Mesendoderm (in vitro differentiated cells): ENCODE data around the gene APOL1.
"Not testable (repeated sequence)": the region's sequence is repeated elsewhere in the genome, so short reads cannot be mapped to it uniquely, and the experiment has no call there.

Source experiments
- DNase-seq: peaks from one replicate; pipeline ENCODE4 v3.0.0; 2013
- H2AK5ac ChIP-seq: 2 replicates; pipeline ENCODE4 v1.6.1; 2013; ENCODE audit warnings: low read length, inconsistent platforms
- H2BK120ac ChIP-seq: 2 replicates; pipeline ENCODE4 v1.6.1; 2013; ENCODE audit warnings: low read depth, mild to moderate bottlenecking, low read length, moderate library complexity, mixed read lengths
- H2BK15ac ChIP-seq: replicated peaks from 2 replicates; pipeline ENCODE4 v1.6.1; 2013; ENCODE audit warnings: low read depth, mild to moderate bottlenecking, moderate library complexity
- H2BK5ac ChIP-seq: 2 replicates; pipeline ENCODE4 v1.6.1; 2013; ENCODE audit warnings: low read length, inconsistent platforms
- H3K18ac ChIP-seq: 2 replicates; pipeline ENCODE4 v1.6.1; 2013; ENCODE audit warnings: mild to moderate bottlenecking, low read length, mixed read lengths
- H3K23ac ChIP-seq: one replicate; pipeline ENCODE4 v1.6.1; 2013; ENCODE audit warnings: low read length
- H3K27ac ChIP-seq: 2 replicates; pipeline ENCODE4 v1.5.1; 2013; ENCODE audit warnings: low read depth, mild to moderate bottlenecking, inconsistent platforms, low read length, moderate library complexity
- H3K27me3 ChIP-seq: 2 replicates; pipeline ENCODE4 v1.6.1; 2013; ENCODE audit warnings: low read length, control low read depth, mild to moderate bottlenecking, inconsistent platforms; ENCODE audit not compliant: insufficient read depth, poor library complexity
- H3K36me3 ChIP-seq: 2 replicates; pipeline ENCODE4 v1.6.1; 2013; ENCODE audit warnings: low read length, inconsistent platforms; ENCODE audit not compliant: control insufficient read depth, insufficient read depth
- H3K4ac ChIP-seq: one replicate; pipeline ENCODE4 v1.6.1; 2013; ENCODE audit warnings: low read depth, mild to moderate bottlenecking, low read length, moderate library complexity
- H3K4me1 ChIP-seq: 2 replicates; pipeline ENCODE4 v1.6.1; 2013; ENCODE audit warnings: low read depth, low read length, inconsistent platforms; ENCODE audit not compliant: control insufficient read depth
- H3K4me2 ChIP-seq: 2 replicates; pipeline ENCODE4 v1.6.1; 2013; ENCODE audit warnings: low read length
- H3K4me3 ChIP-seq: 2 replicates; pipeline ENCODE4 v1.5.1; 2013; ENCODE audit warnings: mild to moderate bottlenecking, low read length
- H3K56ac ChIP-seq: one replicate; pipeline ENCODE4 v1.6.1; 2013; ENCODE audit warnings: low read length
- H3K79me1 ChIP-seq: 2 replicates; pipeline ENCODE4 v1.6.1; 2013; ENCODE audit warnings: low read length, inconsistent platforms
- H3K79me2 ChIP-seq: 2 replicates; pipeline ENCODE4 v1.6.1; 2013; ENCODE audit warnings: mild to moderate bottlenecking, low read length; ENCODE audit not compliant: control insufficient read depth, insufficient read depth
- H3K9ac ChIP-seq: 2 replicates; pipeline ENCODE4 v1.6.1; 2013; ENCODE audit warnings: low read length, inconsistent platforms
- H4K5ac ChIP-seq: one replicate; pipeline ENCODE4 v1.6.1; 2013; ENCODE audit warnings: low read length
- H4K8ac ChIP-seq: one replicate; pipeline ENCODE4 v1.6.1; 2013; ENCODE audit warnings: low read depth, mild to moderate bottlenecking, control low read depth, low read length, moderate library complexity
- WGBS: extraction: QIAGEN DNeasy Blood & Tissue Kit; methylation state at CpG from one replicate; pipeline ENCODE4 v1.1.7; 2013; ENCODE audit warnings: low lambda C conversion rate, missing lambda C conversion rate; ENCODE audit not compliant: insufficient coverage; ENCODE audit errors: extremely low coverage; 5-methylcytosine and 5-hydroxymethylcytosine counted together

Gene APOL1

DNA sequence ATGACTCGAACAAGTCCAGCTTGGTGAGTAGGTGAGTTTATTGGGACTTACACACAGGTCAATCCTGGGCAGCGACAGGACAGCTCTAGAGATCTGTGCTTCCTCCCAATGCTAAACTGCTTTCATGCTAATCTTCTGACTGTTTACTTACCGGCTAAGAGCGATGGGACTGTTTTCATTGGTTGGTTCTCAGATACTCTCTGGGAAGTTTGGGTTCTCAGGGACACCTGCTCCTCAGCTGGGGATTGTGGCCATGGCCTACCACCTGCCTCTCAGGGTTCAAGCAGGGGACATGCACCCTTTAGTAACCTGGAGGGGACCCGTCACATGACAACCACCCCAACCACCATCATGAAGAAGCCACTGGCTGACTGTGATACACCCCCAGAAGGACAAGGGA, 26.7 kb upstream of the APOL1 start:
- H3K4ac ChIP-seq: no peak overlapping the region
- no peaks in the 10 kb centered on the region for H3K79me2 ChIP-seq
- WGBS: no CpG with 5 or more reads among the region's 5 CpGs
- H2BK120ac ChIP-seq: no peak overlapping the region
- no peak overlapping the region for H3K27ac ChIP-seq
- H2BK5ac ChIP-seq: no peak overlapping the region
- H3K4me3 ChIP-seq: no peak overlapping the region
- H3K18ac ChIP-seq: no peak overlapping the region
- no peak overlapping the region for H2BK15ac ChIP-seq
- no peaks in the 10 kb centered on the region for H3K27me3 ChIP-seq
- H3K79me1 ChIP-seq: no peaks in the 10 kb centered on the region
- no peak overlapping the region for H4K8ac ChIP-seq
- peaks cover 4% of the 10 kb centered on the region for H3K4me1 ChIP-seq
- no peak for DNase-seq
- no peak overlapping the region for H2AK5ac ChIP-seq
- no peak overlapping the region for H3K56ac ChIP-seq
- no peak overlapping the region for H3K9ac ChIP-seq
- H4K5ac ChIP-seq: no peak overlapping the region
- no peaks in the 10 kb centered on the region for H3K36me3 ChIP-seq
- no peak overlapping the region for H3K23ac ChIP-seq
- H3K4me2 ChIP-seq: no peak overlapping the region

DNA sequence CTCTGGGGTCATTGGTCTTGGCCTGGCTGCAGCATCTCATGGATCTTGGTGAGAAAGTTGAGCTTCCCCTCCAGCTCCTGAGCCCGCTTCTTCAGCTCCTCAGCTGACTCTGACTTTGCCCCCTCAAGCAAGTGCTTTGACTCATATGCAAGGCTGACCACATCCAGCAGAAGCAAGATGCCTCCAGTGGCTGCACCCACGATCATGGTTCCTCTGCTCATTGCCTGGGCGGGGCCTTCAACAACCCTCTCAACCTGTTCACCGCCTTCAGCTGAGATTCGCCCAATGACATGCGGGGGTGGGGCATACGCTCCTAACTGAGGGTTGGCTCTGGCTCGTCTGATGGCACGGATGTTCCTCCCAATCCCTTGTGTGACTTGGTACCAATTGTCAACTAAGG, 25.5 kb upstream of the APOL1 start:
- no peaks in the 10 kb centered on the region for H3K27me3 ChIP-seq
- H3K4me2 ChIP-seq: no peak overlapping the region
- H3K56ac ChIP-seq: no peak overlapping the region
- H3K79me1 ChIP-seq: no peaks in the 10 kb centered on the region
- no peak overlapping the region for H2BK120ac ChIP-seq
- H3K4me1 ChIP-seq: peaks cover 4% of the 10 kb centered on the region
- no peak overlapping the region for H2BK5ac ChIP-seq
- no peak overlapping the region for H3K18ac ChIP-seq
- no peak overlapping the region for H3K9ac ChIP-seq
- no peak overlapping the region for H2AK5ac ChIP-seq
- H3K79me2 ChIP-seq: no peaks in the 10 kb centered on the region
- no peak overlapping the region for H3K23ac ChIP-seq
- DNase-seq: no peak
- no peak overlapping the region for H3K4ac ChIP-seq
- H3K27ac ChIP-seq: no peak overlapping the region
- no peaks in the 10 kb centered on the region for H3K36me3 ChIP-seq
- H4K5ac ChIP-seq: no peak overlapping the region
- no peak overlapping the region for H3K4me3 ChIP-seq
- no peak overlapping the region for H4K8ac ChIP-seq
- WGBS: no CpG with 5 or more reads among the region's 9 CpGs
- no peak overlapping the region for H2BK15ac ChIP-seq

DNA sequence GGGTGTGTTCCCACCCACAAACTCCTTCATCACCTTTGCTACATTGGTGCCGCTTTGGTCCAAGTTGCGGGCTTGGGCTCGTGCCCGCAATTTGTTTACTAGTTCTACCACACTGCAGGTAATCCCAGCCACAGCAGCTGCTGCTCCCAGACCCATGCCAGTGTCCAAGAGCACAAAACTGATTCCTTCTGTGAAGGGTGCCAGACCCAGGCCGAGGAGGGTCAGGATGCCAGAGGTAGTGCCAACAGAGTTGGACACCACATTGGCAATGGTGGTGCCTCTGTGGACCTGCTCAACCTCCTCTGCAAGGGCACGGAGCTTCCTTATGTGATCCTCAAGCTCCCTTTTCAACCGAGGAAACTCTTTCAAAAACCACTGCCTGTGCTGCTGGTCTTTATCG, 25.1 kb upstream of the APOL1 start:
- Histone ChIP-seq H3K27ac (no peak overlapping the region), H3K4ac (no peak overlapping the region), H2BK120ac (no peak overlapping the region), H3K56ac (no peak overlapping the region), H2BK15ac (no peak overlapping the region), H2AK5ac (no peak overlapping the region), H3K9ac (no peak overlapping the region), H3K4me1 (peaks cover 4% of the 10 kb centered on the region), H3K27me3 (no peaks in the 10 kb centered on the region), H3K4me3 (no peak overlapping the region), H4K8ac (no peak overlapping the region), H3K79me2 (no peaks in the 10 kb centered on the region), H3K23ac (no peak overlapping the region), H3K18ac (no peak overlapping the region), H3K4me2 (no peak overlapping the region), H3K79me1 (no peaks in the 10 kb centered on the region), H2BK5ac (no peak overlapping the region), H4K5ac (no peak overlapping the region), H3K36me3 (no peaks in the 10 kb centered on the region)
- WGBS: no CpG with 5 or more reads among the region's 8 CpGs
- no peak for DNase-seq

DNA sequence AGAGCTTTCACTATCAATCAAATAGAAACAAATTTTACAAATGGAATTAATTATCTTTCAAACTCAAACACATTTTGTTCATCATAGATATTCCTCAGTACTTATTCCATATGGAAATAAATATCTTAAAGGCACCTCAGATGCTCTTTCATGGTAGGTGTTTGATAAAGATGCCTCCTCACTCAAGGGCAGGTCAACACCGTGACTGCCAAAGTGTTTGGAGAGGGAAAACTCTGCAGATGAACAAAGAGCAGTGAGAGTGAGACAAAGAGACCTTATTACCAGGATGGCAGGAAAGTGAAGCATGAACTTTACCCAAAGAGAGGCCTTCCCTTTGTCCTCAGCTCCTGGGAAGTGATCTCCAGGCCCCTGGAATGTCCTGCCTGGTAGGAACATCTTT, 24.6 kb upstream of the APOL1 start:
- H2BK15ac ChIP-seq, H2AK5ac ChIP-seq, H3K4me1 ChIP-seq, H4K5ac ChIP-seq, DNase-seq, H3K27ac ChIP-seq, H2BK5ac ChIP-seq, H3K4me2 ChIP-seq, H3K79me2 ChIP-seq, H3K79me1 ChIP-seq, H3K27me3 ChIP-seq, H3K9ac ChIP-seq, H2BK120ac ChIP-seq, H3K4ac ChIP-seq, H3K18ac ChIP-seq, H3K56ac ChIP-seq, H3K23ac ChIP-seq, H3K4me3 ChIP-seq, H4K8ac ChIP-seq, H3K36me3 ChIP-seq: not testable (repeated sequence)
- WGBS: no CpG with 5 or more reads among the region's 1 CpG

DNA sequence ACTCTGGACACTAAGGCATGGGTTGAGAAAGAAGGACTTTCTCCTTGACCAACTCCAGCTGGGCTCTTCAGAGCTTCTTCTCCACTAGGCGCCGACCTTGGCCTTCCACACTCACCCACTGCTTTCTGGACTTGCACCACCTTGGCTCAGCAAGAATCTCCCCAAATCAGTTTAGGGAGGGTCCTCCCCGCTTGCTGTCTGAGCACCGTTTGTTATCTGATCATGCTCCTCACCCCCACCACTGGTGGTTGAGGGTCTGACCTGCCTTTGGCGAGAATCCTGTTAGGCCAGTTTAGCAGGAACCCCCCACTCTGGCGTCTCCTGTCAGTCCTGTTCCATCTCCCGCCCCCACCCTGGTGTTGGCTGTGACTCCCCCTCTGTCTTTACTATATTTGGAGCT, 24.0 kb upstream of the APOL1 start:
- Histone ChIP-seq H3K4ac (no peak overlapping the region), H3K27ac (no peak overlapping the region), H3K79me2 (no peaks in the 10 kb centered on the region), H3K4me2 (no peak overlapping the region), H3K4me3 (no peak overlapping the region), H3K18ac (no peak overlapping the region), H3K9ac (no peak overlapping the region), H3K4me1 (peaks cover 4% of the 10 kb centered on the region), H3K56ac (no peak overlapping the region), H4K5ac (no peak overlapping the region), H3K23ac (no peak overlapping the region), H3K36me3 (no peaks in the 10 kb centered on the region), H2BK5ac (no peak overlapping the region), H2BK15ac (no peak overlapping the region), H4K8ac (no peak overlapping the region), H2BK120ac (no peak overlapping the region), H3K27me3 (no peaks in the 10 kb centered on the region), H2AK5ac (no peak overlapping the region), H3K79me1 (no peaks in the 10 kb centered on the region)
- WGBS: no CpG with 5 or more reads among the region's 7 CpGs
- peak; percentile 39 for DNase-seq

DNA sequence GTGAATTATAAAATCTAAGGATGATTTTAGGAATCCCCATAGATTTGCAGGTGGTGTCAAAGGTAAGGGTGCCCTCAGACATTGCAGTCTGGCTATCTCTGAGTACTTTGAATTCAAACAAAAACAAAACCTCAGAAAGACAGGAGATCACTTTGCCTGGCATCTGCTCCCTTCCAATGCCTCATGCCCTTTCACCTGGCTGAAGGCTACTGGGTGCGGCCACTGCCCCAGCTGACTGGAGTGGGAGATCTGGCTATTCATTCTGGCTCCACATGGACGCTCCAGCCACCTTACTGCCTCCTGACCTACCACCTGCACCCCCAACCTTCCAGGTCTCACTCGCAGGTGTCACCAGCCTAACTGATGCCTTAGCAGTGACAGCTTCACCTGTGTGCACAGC, 23.3 kb upstream of the APOL1 start:
- H2AK5ac ChIP-seq, H3K4me1 ChIP-seq, H2BK5ac ChIP-seq, H3K4ac ChIP-seq, H3K56ac ChIP-seq, H3K4me3 ChIP-seq, H3K36me3 ChIP-seq, H3K4me2 ChIP-seq, H4K8ac ChIP-seq, H3K79me1 ChIP-seq, H3K23ac ChIP-seq, H3K79me2 ChIP-seq, H3K27me3 ChIP-seq, H4K5ac ChIP-seq, DNase-seq, H3K18ac ChIP-seq, H3K27ac ChIP-seq, H2BK15ac ChIP-seq, H3K9ac ChIP-seq, H2BK120ac ChIP-seq: not testable (repeated sequence)
- no CpG with 5 or more reads among the region's 3 CpGs for WGBS
